GM12878 (cell line): ENCODE measurements around the gene IGF1R. TPM values are rescaled to one million over a fixed set of nuclear protein-coding genes. Genes with fewer than 3 reads are reported as not detected.

Experiments
- ATAC-seq: fragments of 200-7000 bp; cut with Tn5 transposase; 3 replicates; pipeline ENCODE4 v1.9.1; 2020; ENCODE audit warnings: mild to moderate bottlenecking, moderate library complexity
- BruUV-seq: library from RNA; stranded (reverse); fragments of 400-500 nt; replicated peaks from 2 replicates; lab custom pipeline; 2021; lab: Mats Ljungman, UMichigan
- CTCF ChIA-PET: fragments of 300-600 bp; sonication (Branson Sonifier 250); formaldehyde crosslinking; extraction: SDS; loops from one replicate; lab custom pipeline; 2021; ENCODE audit warnings: inconsistent platforms; lab: Yijun Ruan, JAX
- POLR2A ChIA-PET: fragments of 350-600 bp; formaldehyde crosslinking; extraction: SDS; loops from one replicate; lab custom pipeline; 2021; ENCODE audit warnings: inconsistent platforms; lab: Charles Lee
- RAD21 ChIA-PET: fragments of 300-600 bp; sonication (Branson Sonifier 250); formaldehyde crosslinking; loops from one replicate; lab custom pipeline; 2023; ENCODE audit warnings: antibody characterized with exemption; ENCODE audit not compliant: unreplicated experiment; lab: Charles Lee
- SMC1A ChIA-PET: fragments of 300-600 bp; sonication (Branson Sonifier 250); formaldehyde crosslinking; loops from one replicate; lab custom pipeline; 2023; ENCODE audit not compliant: unreplicated experiment, uncharacterized antibody; lab: Charles Lee
- DNase-seq: peaks from one replicate; pipeline ENCODE4 v3.0.0-alpha.2; 2011; ENCODE audit warnings: low read depth, low spot score
- FAIRE-seq: peaks from 3 replicates; lab custom pipeline; 2011; peaks lifted over from hg19 to GRCh38; lab: Jason Lieb, UNC
- H2AFZ ChIP-seq: 2 replicates; pipeline ENCODE4 v1.6.0; 2011; ENCODE audit warnings: low read depth, low read length, control low read depth; ENCODE audit not compliant: control insufficient read depth
- H3K27ac ChIP-seq: 2 replicates; pipeline ENCODE4 v1.5.1; 2011; ENCODE audit warnings: control low read depth; ENCODE audit not compliant: control insufficient read depth, insufficient read depth
- H3K27me3 ChIP-seq, 2 experiments: replicated peaks in 1 of 2; 2 replicates each; pipeline versions ENCODE4 v1.6.0 to v1.6.1; 2011; ENCODE audit warnings: low read length in 1 of 2; ENCODE audit not compliant: control insufficient read depth in 2 of 2, insufficient read depth in 2 of 2
- H3K36me3 ChIP-seq, 2 experiments: 2 replicates each; pipeline ENCODE4 v1.5.1; 2011; ENCODE audit warnings: low read length in 1 of 2; ENCODE audit not compliant: control insufficient read depth in 2 of 2, insufficient read depth in 2 of 2
- H3K4me1 ChIP-seq: 2 replicates; pipeline ENCODE4 v1.6.1; 2011; ENCODE audit warnings: mild to moderate bottlenecking, low read length, moderate library complexity, mixed read lengths; ENCODE audit not compliant: control insufficient read depth, insufficient read depth
- H3K4me2 ChIP-seq: 2 replicates; pipeline ENCODE4 v1.6.0; 2011; ENCODE audit warnings: control low read depth; ENCODE audit not compliant: control insufficient read depth, insufficient read depth
- H3K4me3 ChIP-seq: fragments of 200-600 bp; sonication (generic); 2 replicates; pipeline ENCODE4 v1.5.1; 2016
- H3K79me2 ChIP-seq: 2 replicates; pipeline ENCODE4 v1.6.0; 2011; ENCODE audit warnings: low read length; ENCODE audit not compliant: control insufficient read depth, insufficient read depth
- H3K9ac ChIP-seq: 2 replicates; pipeline ENCODE4 v1.8.0; 2011; ENCODE audit warnings: low read length, control low read depth, mixed read lengths; ENCODE audit not compliant: control insufficient read depth, insufficient read depth
- H3K9me3 ChIP-seq: replicated peaks from 3 replicates; pipeline ENCODE4 v1.5.1; 2011; ENCODE audit warnings: mild to moderate bottlenecking, low read length; ENCODE audit not compliant: control insufficient read depth, insufficient read depth
- H4K20me1 ChIP-seq: 2 replicates; pipeline ENCODE4 v1.6.0; 2011; ENCODE audit not compliant: control insufficient read depth, insufficient read depth
- REST ChIP-seq: IDR thresholded peaks from 2 replicates; pipeline ENCODE4 v1.6.1; 2012; ENCODE audit warnings: mild to moderate bottlenecking, low read depth, low read length
- SREBF2 ChIP-seq: IDR thresholded peaks from 2 replicates; pipeline ENCODE4 v1.6.1; 2012; ENCODE audit warnings: mild to moderate bottlenecking, low read length
- SRF ChIP-seq, 2 experiments: IDR thresholded peaks; 2 replicates each; pipeline ENCODE4 v1.6.1; 2011; ENCODE audit warnings: low read depth in 2 of 2, low read length in 2 of 2, mild to moderate bottlenecking in 1 of 2, moderate library complexity in 1 of 2
- WGBS: methylation state at CpG from one replicate; pipeline ENCODE4 v1.1.6; 2016; ENCODE audit warnings: low lambda C conversion rate; ENCODE audit not compliant: insufficient replicate concordance, insufficient coverage; ENCODE audit errors: missing lambda C conversion rate; 5-methylcytosine and 5-hydroxymethylcytosine counted together
- in situ Hi-C: fragments of 300-500 bp; cut with MboI; formaldehyde crosslinking; loops from 9 replicates; pipeline ENCODE4 v1.14.3; 2018; ENCODE audit warnings: mixed read lengths
- intact Hi-C: fragments of 100-400 bp; cut with micrococcal nuclease; formaldehyde crosslinking; loops from one replicate; pipeline ENCODE4 v1.14.2; 2022; ENCODE audit not compliant: unreplicated experiment
- polyA plus RNA-seq, 11 experiments: library from polyadenylated mRNA; depleted of rRNA in 4 of 11; unstranded in 6 of 11; stranded (reverse) in 5 of 11; fragments of >200 nt; fragmentation: Nextera tagmentation in 4 of 11; fragmentation: Illumina TruSeq in 1 of 11; extraction: Ambion mirVana in 4 of 11; extraction: Trizol in 1 of 11; gene quantifications; 1 replicate in 1 of 11; 2 replicates in 10 of 11; pipeline versions ENCODE4 v1.2.1 to v1.2.3, GENCODE V29; 2011 to 2016; ENCODE audit warnings: inconsistent platforms in 2 of 11, missing spikeins in 2 of 11, low read depth in 1 of 11
- total RNA-seq, 4 experiments: library from RNA; depleted of rRNA in 3 of 4; stranded (reverse); fragments of >200 nt in 3 of 4; fragmentation: Illumina TruSeq in 1 of 4; extraction: Trizol in 1 of 4; gene quantifications; 2 replicates each; pipeline versions ENCODE4 v1.2.1 to v1.2.3, GENCODE V29; 2013 to 2021

Gene IGF1R
- total and polyA plus RNA-seq, 10 of the 15 experiments (the other 5 are each of a cell fraction or from before 2014, with no cell fraction given) = 0.03 to 2.7 (median 0.66) TPM

- Histone ChIP-seq H3K79me2 (no peaks in the 10 kb centered on the region), H4K20me1 (no peaks in the 10 kb centered on the region), H3K27me3 (no peaks in the 10 kb centered on the region; a peak in 1 of 4 replicates), H3K4me1 (peaks cover 6% of the 10 kb centered on the region; the same call in 1 of the 2 replicates), H3K4me2 (no peak overlapping the region), H3K9me3 (no peaks in the 10 kb centered on the region), H2AFZ (no peak overlapping the region), H3K27ac (no peak overlapping the region), H3K36me3 (no peaks in the 10 kb centered on the region), H3K4me3 (no peak overlapping the region), H3K9ac (no peak overlapping the region)
- 46% methylated on average over 13 of the region's 13 CpGs for WGBS
- FAIRE-seq (no peak), DNase-seq (no peak), ATAC-seq (no peak)
- TF ChIP-seq SRF (IDR thresholded peaks at IDR 0.05; ENCODE audit: low read depth in 2 of 2, low read length in 2 of 2) (no peak), SREBF2 (no peak), REST (no peak)
- ChIA-PET RAD21 (no interaction called here), CTCF (interaction anchor here (0.6 to 1.5 kb wide), 3 partner anchors 10 to 156 kb away, joined by 3 to 6 read pairs (median 3); no protein-coding TSS in a partner anchor), SMC1A (interaction anchor here (1.1 kb wide), 1 partner anchor 409 kb away, joined by 3 read pairs; no protein-coding TSS in a partner anchor), POLR2A (no interaction called here)
- intact Hi-C loops = no loop called here
- in situ Hi-C loops = no loop called here
- BruUV-seq = no TSS peak
Measured at GRCh38 chr15:98667521-98668179, 19.3 kb downstream of the IGF1R start.
